ENCODE data around the gene CCDC97.
"Not testable (repeated sequence)": the region's sequence is repeated elsewhere in the genome, so short reads cannot be mapped to it uniquely, and the experiment has no call there.

The CCDC97 gene

GRCh38 chr19:41339936-41340335 is 30.0 kb downstream of the CCDC97 start:
- no peak for DNase-seq (ENCODE audit: low spot score)

GRCh38 chr19:41341669-41342490 is 31.9 kb downstream of the CCDC97 start:
- DNase-seq (ENCODE audit: low spot score), result peak; percentile 64

GRCh38 chr19:41344162-41344561 is 34.2 kb downstream of the CCDC97 start:
- DNase-seq (ENCODE audit: low spot score), result no peak

GRCh38 chr19:41346916-41347315 is 36.9 kb downstream of the CCDC97 start:
- not testable (repeated sequence) for DNase-seq (ENCODE audit: low spot score)

- peak; percentile 18 for DNase-seq (ENCODE audit: low spot score)
Measured at GRCh38 chr19:41350735-41351338, 40.9 kb downstream of the CCDC97 start.

- DNase-seq (ENCODE audit: low spot score), result peak; percentile 86
Measured at GRCh38 chr19:41351339-41352245, 41.6 kb downstream of the CCDC97 start.

GRCh38 chr19:41352279-41352608 is 42.3 kb downstream of the CCDC97 start:
- DNase-seq (ENCODE audit: low spot score), result no peak

GRCh38 chr19:41352609-41353465 is 42.9 kb downstream of the CCDC97 start:
- DNase-seq (ENCODE audit: low spot score), result peak; percentile 84

GRCh38 chr19:41353466-41354342 is 43.7 kb downstream of the CCDC97 start, which contains the start of gene TGFB1:
TGFB1 (minus strand) TSS chr19:41353922; CDS start chr19:41353044, 878 bp downstream.
- peak; percentile 93 for DNase-seq (ENCODE audit: low spot score)

- no peak for DNase-seq (ENCODE audit: low spot score)
Measured at GRCh38 chr19:41354343-41354953, 44.5 kb downstream of the CCDC97 start.

- no peak for DNase-seq (ENCODE audit: low spot score)
Measured at GRCh38 chr19:41355035-41355434, 45.1 kb downstream of the CCDC97 start.

- no peak for DNase-seq (ENCODE audit: low spot score)
Measured at GRCh38 chr19:41355802-41356201, 45.8 kb downstream of the CCDC97 start.

- DNase-seq (ENCODE audit: low spot score), result no peak
Measured at GRCh38 chr19:41356984-41357739, 47.2 kb downstream of the CCDC97 start.

GRCh38 chr19:41357746-41358145 is 47.8 kb downstream of the CCDC97 start:
- DNase-seq (ENCODE audit: low spot score), result no peak

GRCh38 chr19:41359741-41360140 is 49.8 kb downstream of the CCDC97 start:
- DNase-seq (ENCODE audit: low spot score), result no peak

GRCh38 chr19:41362143-41362847 is 52.3 kb downstream of the CCDC97 start:
- DNase-seq (ENCODE audit: low spot score), result no peak

- no peak for DNase-seq (ENCODE audit: low spot score)
Measured at GRCh38 chr19:41363371-41363752, 53.4 kb downstream of the CCDC97 start.

- DNase-seq (ENCODE audit: low spot score), result peak; percentile 94
Measured at GRCh38 chr19:41363753-41364523, 54.0 kb downstream of the CCDC97 start, which contains the start of gene B9D2. B9D2 (minus strand) TSS chr19:41364149; CDS start chr19:41363519, 630 bp downstream.

All from iPS-NIHi11 (cell line).